NCI-H526 (cell line): ENCODE data around the gene ATP2A3.
A peak's percentile ranks its signal among the peaks of the same experiment; 100 is the strongest.
"Not testable (repeated sequence)": the region's sequence is repeated elsewhere in the genome, so short reads cannot be mapped to it uniquely, and the experiment has no call there.

Experiments
- DNase-seq, 2 experiments: peaks; one replicate each; lab custom pipeline; 2025; lab: John Stamatoyannopoulos, UW

Gene ATP2A3

GRCh38 chr17:3991699-3992098 lies 27.5 kb upstream of the ATP2A3 start:
- DNase-seq = not testable (repeated sequence)

- no peak for DNase-seq
These were observed 26.3 kb upstream of the ATP2A3 start for GRCh38 chr17:3990386-3991127.

GRCh38 chr17:3989041-3989886 lies 25.0 kb upstream of the ATP2A3 start:
- DNase-seq = no peak

GRCh38 chr17:3988297-3989040 lies 24.2 kb upstream of the ATP2A3 start:
- DNase-seq = no peak

GRCh38 chr17:3986939-3987335 lies 22.7 kb upstream of the ATP2A3 start:
- no peak for DNase-seq

GRCh38 chr17:3986270-3986938 lies 22.2 kb upstream of the ATP2A3 start:
- DNase-seq = no peak

GRCh38 chr17:3985846-3986245 lies 21.6 kb upstream of the ATP2A3 start:
- DNase-seq = no peak

- DNase-seq = no peak
These were observed 19.6 kb upstream of the ATP2A3 start for GRCh38 chr17:3983606-3984484.

GRCh38 chr17:3982541-3983017 lies 18.3 kb upstream of the ATP2A3 start:
- DNase-seq = no peak

GRCh38 chr17:3982113-3982512 lies 17.9 kb upstream of the ATP2A3 start:
- no peak for DNase-seq

- DNase-seq = no peak
These were observed 17.2 kb upstream of the ATP2A3 start for GRCh38 chr17:3981455-3981854.

GRCh38 chr17:3980381-3981014 lies 16.3 kb upstream of the ATP2A3 start:
- no peak for DNase-seq

GRCh38 chr17:3979290-3979611 lies 15.0 kb upstream of the ATP2A3 start:
- no peak for DNase-seq

GRCh38 chr17:3978421-3979289 lies 14.4 kb upstream of the ATP2A3 start:
- DNase-seq = no peak

- DNase-seq = peak in 1 of 2 experiments; percentile 56
These were observed 13.2 kb upstream of the ATP2A3 start for GRCh38 chr17:3977387-3977786.

- DNase-seq = peak in 1 of 2 experiments; percentile 52
These were observed 12.5 kb upstream of the ATP2A3 start for GRCh38 chr17:3976675-3977171.

- DNase-seq = no peak
These were observed 10.7 kb upstream of the ATP2A3 start for GRCh38 chr17:3974980-3975379.

- no peak for DNase-seq
These were observed 10.0 kb upstream of the ATP2A3 start for GRCh38 chr17:3974138-3974687.
